Stimulated activated CD8-positive, alpha-beta memory T cell treated with anti-CD3 and anti-CD28 coated beads, Interleukin-4, amount 100 ng/mL, for 24 hours (primary cell): Measurements from ENCODE around the gene CES3.

ENCODE experiments used
- DNase-seq: peaks from one replicate; pipeline ENCODE4 v3.0.0-alpha.2; 2020; ENCODE audit warnings: low read depth

CES3 gene

DNA sequence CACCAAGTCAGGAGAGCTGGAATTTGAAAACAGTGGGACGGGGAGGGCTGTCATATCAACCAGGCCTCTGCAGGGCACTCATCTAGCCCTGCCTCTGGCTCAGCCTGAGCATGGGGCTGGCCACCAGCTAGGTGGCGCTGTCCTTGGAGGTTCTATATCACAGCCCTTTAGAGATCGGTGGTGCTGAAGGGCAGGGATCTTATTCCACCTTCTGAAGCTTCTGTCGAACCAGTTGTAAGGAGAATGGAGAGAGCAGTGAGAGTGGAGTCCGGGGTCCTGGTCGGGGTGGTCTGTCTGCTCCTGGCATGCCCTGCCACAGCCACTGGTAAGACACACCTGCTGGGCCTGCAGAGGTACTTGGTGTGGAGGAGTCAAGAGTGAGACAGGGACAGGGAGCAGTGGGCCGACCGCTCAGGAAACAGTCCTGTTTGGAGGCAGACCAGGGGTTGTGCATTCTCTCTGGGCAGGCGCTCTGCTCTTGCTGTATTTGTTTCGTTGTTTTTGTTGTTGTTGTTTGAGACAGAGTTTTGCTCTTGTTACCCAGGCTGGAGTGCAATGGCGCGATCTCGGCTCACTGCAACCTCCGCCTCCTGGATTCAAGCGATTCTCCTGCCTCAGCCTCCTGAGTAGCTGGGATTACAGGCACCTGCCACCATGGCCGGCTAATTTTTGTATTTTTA is at the start of gene CES3:
CES3 (plus strand) TSS at position 202 of the 680 bp plus-strand sequence; CDS start at position 244, 42 bp downstream.
- DNase-seq = peak; percentile 42

- no peak for DNase-seq
Measured at GRCh38 chr16:66911801-66912200, 49.3 kb upstream of the CES3 start.

GRCh38 chr16:66913081-66913480 is 48.0 kb upstream of the CES3 start:
- DNase-seq = no peak

DNA sequence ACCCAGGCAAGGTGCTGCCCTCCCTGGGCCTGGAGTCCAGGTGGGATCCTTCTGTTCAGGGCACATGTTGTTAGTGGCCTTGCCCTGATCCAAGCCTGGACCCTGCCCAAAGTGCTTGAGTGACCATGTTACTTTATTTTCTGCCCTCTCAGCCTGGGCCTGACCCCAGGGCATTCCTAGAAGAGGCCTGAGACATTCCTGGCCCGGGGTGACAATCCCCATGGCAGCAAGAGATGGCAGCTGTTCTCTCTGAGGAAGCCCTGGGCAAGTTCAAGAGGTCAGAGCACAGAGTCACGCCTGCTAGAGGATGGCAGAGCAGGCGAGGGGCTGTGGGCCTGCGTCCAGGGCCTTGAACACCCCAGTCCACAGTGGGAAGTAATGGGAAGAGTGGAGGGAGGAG is 47.4 kb upstream of the CES3 start:
- no peak for DNase-seq

- no peak for DNase-seq
Measured at GRCh38 chr16:66914541-66914940, 46.5 kb upstream of the CES3 start.

- DNase-seq = no peak
Measured at GRCh38 chr16:66915041-66915440, 46.0 kb upstream of the CES3 start.

DNA sequence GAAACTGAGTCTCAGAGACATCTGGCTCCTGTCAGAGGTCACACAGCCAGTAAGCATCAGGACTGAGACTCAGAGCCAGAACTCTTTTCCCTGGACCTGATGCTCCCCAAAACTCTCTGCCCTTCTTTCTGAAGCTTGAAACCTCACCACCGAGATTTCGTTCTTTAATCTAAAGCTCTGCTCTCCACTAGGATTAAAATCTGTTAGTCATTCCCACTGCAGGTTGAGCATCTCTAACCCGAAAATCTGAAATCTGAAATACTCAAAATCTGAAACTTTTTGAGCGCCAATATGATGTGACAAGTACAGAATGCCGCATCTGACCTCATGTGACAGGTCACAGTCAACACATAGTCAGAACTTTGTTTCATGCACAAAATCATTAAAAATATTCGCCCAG is 44.5 kb upstream of the CES3 start:
- no peak for DNase-seq

- DNase-seq = no peak
Measured at GRCh38 chr16:66917741-66918140, 43.3 kb upstream of the CES3 start.

- DNase-seq = no peak
Measured at GRCh38 chr16:66918355-66918754, 42.7 kb upstream of the CES3 start.

- no peak for DNase-seq
Measured at GRCh38 chr16:66918803-66919568, 42.1 kb upstream of the CES3 start, which contains the start of gene CDH16. CDH16 (minus strand) TSS chr16:66918885; CDS start chr16:66918065, 820 bp downstream.

- DNase-seq = no peak
Measured at GRCh38 chr16:66919569-66920298, 41.3 kb upstream of the CES3 start.

DNA sequence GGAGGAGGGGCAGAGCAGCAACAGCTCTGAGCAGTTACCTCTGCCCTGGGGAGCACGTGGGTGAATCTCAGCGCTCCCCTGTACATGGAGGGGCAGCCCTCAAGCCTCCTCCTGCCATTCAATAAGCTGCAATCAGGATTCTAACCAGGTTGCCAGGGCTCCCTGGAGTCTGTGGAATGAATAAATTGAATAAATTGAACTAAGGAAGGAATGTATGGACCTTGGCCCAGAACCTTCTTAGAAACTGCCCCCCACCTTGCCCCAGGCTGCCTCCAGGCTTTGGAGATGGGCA is 40.8 kb upstream of the CES3 start:
- no peak for DNase-seq

DNA sequence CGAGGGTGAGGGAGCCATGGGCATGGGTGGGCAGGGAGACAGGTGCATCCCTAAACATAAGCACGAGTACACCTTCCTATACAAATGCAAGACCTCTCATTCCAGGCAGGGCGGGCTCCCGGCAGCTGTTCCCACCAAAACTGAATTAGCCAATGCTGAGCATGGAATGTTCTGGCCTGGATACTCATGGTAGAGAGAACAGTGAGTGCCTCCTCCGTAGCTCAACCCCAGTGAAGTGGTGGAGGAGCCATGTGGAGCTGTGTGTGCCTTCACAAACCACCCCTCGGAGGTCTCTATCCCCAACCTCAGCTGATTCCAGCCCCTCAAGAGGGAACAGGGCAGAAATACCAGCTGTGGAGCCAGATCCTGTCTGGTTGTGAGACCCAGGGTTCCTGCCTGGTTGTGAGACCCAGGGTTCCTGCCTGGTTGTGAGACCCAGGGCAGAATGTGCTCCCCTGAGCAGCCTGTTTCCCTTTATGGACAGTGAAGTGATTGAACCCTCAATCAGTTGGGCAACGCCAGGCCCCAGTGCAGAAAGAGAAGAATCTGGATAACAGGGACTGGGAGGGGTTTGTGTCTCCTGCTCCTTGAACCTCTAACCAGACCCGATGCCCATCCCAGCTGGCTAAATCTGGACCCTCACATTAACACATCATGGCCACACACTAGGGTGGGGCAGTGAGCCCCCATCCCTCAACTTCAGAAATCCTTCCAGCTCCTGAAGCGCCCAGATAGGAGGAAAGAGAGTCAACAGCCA is 40.0 kb upstream of the CES3 start:
- DNase-seq = no peak

DNA sequence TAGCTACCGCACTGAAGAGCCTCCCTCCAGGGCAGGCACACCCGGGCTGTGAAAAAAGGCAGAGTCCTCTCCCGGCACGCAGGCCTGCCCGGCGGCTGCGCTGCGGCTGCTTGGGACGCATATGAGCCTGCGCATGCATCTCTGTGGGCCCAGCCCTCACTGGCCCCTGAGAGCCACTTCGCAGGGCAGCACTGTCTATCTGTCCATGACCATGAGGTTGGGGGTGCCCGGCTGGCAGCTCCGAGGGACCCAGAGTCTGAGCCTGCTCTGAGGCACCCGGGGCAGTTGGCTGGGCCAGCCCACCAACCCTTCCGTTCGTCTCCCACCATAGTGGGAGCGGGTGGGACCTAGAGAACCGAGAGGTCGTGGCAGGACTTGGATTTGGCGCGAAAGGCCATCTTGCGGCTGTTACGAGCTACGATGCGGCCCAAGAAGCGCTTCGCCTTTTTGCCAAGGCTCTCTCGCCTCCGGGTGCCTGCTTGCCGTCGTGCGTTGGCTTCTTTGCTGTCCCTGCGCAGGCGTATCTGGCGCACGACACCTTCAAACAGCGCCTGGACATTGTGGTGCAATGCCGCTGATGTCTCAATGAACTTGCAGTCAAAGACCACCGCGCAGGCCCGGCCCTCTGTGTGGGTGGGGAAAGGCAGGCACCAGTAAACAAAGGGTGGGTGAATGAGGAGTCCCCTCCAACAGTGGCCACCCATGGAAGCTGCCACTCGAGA is 39.2 kb upstream of the CES3 start:
- DNase-seq = no peak

DNA sequence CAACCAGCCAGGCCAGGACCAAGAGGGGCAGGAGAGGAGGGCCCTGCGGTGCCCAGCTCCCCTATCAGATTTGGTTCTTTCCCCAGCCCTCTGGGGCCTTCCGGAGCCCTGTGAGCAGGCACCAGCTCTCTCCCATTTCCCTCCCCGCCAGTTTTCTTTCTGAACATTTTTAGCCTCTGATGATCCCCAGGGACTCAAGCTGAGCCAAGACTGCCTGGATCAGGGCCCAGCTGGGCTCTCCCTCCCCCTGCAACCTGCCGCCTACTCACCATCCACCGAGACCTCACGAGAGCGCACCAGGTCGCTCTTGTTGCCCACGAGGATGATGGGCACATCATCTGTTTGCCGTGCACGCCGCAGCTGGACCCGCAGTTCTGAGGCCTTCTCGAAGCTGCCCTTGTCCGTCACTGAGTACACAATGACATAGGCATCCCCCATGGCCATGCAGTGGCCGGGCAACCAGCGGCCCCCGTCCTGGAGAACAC is 37.8 kb upstream of the CES3 start:
- no peak for DNase-seq

DNA sequence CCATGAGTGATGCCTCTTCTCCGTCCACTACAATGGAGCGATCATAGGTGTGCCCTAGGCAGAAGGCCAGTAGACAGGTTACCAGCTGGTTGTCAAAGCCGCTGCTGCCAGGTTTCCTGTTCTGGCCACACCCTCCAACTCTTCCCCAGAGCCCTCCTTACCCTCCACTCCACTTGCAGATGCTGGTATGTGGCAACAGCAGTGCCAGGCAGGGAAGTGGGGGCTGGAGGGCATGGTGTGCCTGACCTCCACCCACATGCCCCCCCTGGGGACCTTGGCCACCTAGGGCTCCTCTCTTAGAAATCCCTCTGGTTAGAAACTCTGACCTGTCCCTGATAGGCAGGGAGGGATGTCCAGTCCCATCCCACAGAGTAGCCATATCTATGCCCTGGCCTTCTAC is 37.2 kb upstream of the CES3 start:
- no peak for DNase-seq

DNA sequence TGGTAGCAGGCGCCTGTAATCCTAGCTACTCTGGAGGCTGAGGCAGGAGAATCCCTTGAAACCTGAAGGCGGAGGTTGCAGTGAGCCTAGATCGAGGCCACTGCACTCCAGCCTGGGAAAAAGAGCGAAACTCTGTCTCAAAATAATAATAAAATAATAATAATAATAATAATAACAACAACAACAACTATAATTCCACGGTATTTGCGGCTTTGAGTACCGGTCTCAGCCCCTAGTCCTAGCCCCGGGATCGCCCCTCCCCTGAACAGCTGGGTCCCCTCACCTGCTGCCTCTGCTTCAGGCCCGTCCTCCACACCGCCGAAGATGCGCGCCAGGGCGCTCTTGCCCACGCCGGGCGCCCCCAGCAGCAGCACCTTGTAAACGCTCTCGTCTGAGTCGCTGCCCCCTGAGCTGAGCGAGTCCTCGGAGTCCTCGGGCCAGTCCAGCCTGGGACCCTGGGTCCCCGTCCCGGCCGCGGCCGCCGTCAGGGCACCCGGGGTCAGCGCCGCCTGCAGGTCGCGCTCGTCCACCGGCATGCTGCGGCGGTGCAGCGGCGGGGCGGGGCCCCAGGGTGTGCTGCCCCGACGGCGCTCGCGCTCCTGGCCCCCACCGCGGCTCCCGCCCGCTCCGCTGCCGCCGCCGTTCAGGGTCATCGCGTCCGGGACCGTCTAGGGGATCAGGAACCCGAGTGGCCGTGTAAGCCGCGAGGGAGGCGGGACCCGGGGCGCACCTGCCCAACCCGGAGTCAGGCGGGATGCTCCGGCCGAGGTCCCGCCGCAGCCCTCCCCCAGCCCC is 36.3 kb upstream of the CES3 start:
- DNase-seq = no peak

- no peak for DNase-seq
Measured at GRCh38 chr16:66925322-66925840, 35.7 kb upstream of the CES3 start, which contains the start of gene RRAD. RRAD (minus strand) TSS chr16:66925535; CDS start chr16:66925179, 356 bp downstream.

GRCh38 chr16:66926171-66926947 is 34.7 kb upstream of the CES3 start:
- DNase-seq = no peak
